GM10248 (cell line): ENCODE data around the gene REEP3.

Source experiments
- CTCF ChIA-PET: fragments of 300-600 bp; sonication (Branson Sonifier 250); formaldehyde crosslinking; extraction: SDS; loops from one replicate; lab custom pipeline; 2021; ENCODE audit warnings: antibody characterized with exemption; lab: Yijun Ruan, JAX
- POLR2A ChIA-PET: fragments of 350-650 bp; sonication (Branson Sonifier 250); formaldehyde crosslinking; extraction: SDS; loops from one replicate; lab custom pipeline; 2020; ENCODE audit warnings: antibody characterized with exemption; lab: Yijun Ruan, JAX
- DNase-seq: peaks from one replicate; pipeline ENCODE4 v3.0.0; 2012; ENCODE audit errors: extremely low spot score
- CTCF ChIP-seq: IDR thresholded peaks from 2 replicates; pipeline ENCODE4 v1.5.1; 2012; ENCODE audit warnings: mild to moderate bottlenecking, low read depth; ENCODE audit errors: extremely low read depth, missing control alignments, control extremely low read depth

Gene REEP3

GRCh38 chr10:63548860-63549259 lies 27.7 kb downstream of the REEP3 start:
- CTCF ChIA-PET: interaction anchor here (1.0 to 3.4 kb wide), 7 partner anchors 10 to 331 kb away, joined by 3 to 24 read pairs (median 4); no protein-coding TSS in a partner anchor
- POLR2A ChIA-PET: no interaction called here
- no peak for TF ChIP-seq CTCF
- no peak for DNase-seq

- DNase-seq: no peak
- CTCF ChIA-PET: interaction anchor here (1.0 to 3.4 kb wide), 7 partner anchors 9 to 229 kb away, joined by 3 to 24 read pairs (median 3); no protein-coding TSS in a partner anchor
- no peak for TF ChIP-seq CTCF
- POLR2A ChIA-PET: no interaction called here
These were observed 28.6 kb downstream of the REEP3 start for GRCh38 chr10:63549810-63550209.

GRCh38 chr10:63553031-63553430 lies 31.8 kb downstream of the REEP3 start:
- ChIA-PET CTCF (interaction anchor here (1.2 to 2.2 kb wide), 2 partner anchors 29 to 170 kb away, joined by 3 to 8 read pairs; no protein-coding TSS in a partner anchor), POLR2A (no interaction called here)

GRCh38 chr10:63553473-63553872 lies 32.3 kb downstream of the REEP3 start:
- ChIA-PET CTCF (interaction anchor here (2.2 kb wide), 1 partner anchor 28 kb away, joined by 8 read pairs; no protein-coding TSS in a partner anchor), POLR2A (interaction anchor here (1.0 kb wide), 1 partner anchor 31 kb away, joined by 3 read pairs; no protein-coding TSS in a partner anchor)

More at GRCh38 chr10:63553031-63553430, 31.8 kb downstream of the REEP3 start:
- no peak for DNase-seq
- no peak for TF ChIP-seq CTCF

GRCh38 chr10:63554657-63555056 lies 33.5 kb downstream of the REEP3 start:
- POLR2A ChIA-PET: no interaction called here
- TF ChIP-seq CTCF: no peak
- CTCF ChIA-PET: interaction anchor here (1.6 to 2.2 kb wide), 2 partner anchors 14 to 27 kb away, joined by 3 to 8 read pairs; no protein-coding TSS in a partner anchor
- DNase-seq: peak; percentile 53

More at GRCh38 chr10:63553473-63553872, 32.3 kb downstream of the REEP3 start:
- no peak for TF ChIP-seq CTCF
- no peak for DNase-seq

- ChIA-PET CTCF (interaction anchor here (1.0 to 2.2 kb wide), 3 partner anchors 14 to 121 kb away, joined by 3 to 8 read pairs (median 3); no protein-coding TSS in a partner anchor), POLR2A (no interaction called here)
- no peak for DNase-seq
- TF ChIP-seq CTCF: no peak
These were observed 34.1 kb downstream of the REEP3 start for GRCh38 chr10:63555330-63555729.
